Raji (cell line): ENCODE data around the gene PLXNA4.

Experiments
- POLR2A ChIP-seq: IDR thresholded peaks from 2 replicates; pipeline ENCODE4 v1.6.1; 2011; ENCODE audit warnings: low read depth, low read length, control low read depth; ENCODE audit not compliant: insufficient read depth

PLXNA4 gene

DNA sequence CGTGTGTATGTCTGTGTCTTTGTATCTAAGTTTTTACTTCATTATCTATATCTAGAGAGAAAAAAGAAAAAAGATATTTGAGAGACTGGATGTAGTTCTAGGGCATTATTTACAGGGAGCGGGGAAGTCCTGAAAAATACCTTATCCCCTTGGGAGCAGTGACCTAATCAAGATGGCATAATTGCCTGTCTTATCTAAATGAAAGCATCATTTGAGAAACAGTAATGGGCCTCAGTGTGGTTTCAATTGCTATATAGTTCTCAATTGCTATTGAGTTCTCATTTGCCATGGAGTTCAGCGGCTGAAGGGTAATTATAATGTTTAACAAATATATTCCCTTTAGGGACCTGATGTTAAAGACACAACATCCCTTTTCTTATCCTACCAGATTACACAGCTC, 216.5 kb downstream of the PLXNA4 start:
- TF ChIP-seq POLR2A = no peak

GRCh38 chr7:132355048-132355447, 221.2 kb downstream of the PLXNA4 start:
- TF ChIP-seq POLR2A = no peak

- TF ChIP-seq POLR2A = no peak
Observed at GRCh38 chr7:132354527-132354926, 221.7 kb downstream of the PLXNA4 start.

GRCh38 chr7:132353936-132354335, 222.3 kb downstream of the PLXNA4 start:
- TF ChIP-seq POLR2A = no peak

- TF ChIP-seq POLR2A = no peak
Observed at GRCh38 chr7:132352800-132353199, 223.5 kb downstream of the PLXNA4 start.

- TF ChIP-seq POLR2A = no peak
Observed at GRCh38 chr7:132351954-132352499, 224.2 kb downstream of the PLXNA4 start.

GRCh38 chr7:132350741-132351140, 225.5 kb downstream of the PLXNA4 start:
- TF ChIP-seq POLR2A = no peak

DNA sequence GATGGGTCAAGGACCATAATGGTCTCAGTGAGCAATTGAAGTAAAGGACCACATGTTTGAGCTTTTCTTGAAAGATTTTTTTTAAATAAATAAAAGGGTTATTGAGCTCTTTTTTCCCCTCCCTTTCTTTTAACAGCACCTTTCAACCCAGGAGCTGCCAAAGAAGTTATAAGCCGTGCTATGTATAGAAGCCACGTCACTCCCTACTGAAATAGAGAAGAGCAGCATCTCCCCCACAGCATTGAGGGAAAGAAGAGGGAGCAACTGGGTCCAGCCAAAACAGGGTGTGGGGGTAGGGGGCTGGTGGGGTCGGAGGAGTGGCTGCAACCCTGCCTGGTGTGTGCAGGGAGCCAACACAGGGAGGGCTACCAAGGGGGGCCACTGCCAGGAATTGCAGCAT, 227.2 kb downstream of the PLXNA4 start:
- TF ChIP-seq POLR2A = no peak

DNA sequence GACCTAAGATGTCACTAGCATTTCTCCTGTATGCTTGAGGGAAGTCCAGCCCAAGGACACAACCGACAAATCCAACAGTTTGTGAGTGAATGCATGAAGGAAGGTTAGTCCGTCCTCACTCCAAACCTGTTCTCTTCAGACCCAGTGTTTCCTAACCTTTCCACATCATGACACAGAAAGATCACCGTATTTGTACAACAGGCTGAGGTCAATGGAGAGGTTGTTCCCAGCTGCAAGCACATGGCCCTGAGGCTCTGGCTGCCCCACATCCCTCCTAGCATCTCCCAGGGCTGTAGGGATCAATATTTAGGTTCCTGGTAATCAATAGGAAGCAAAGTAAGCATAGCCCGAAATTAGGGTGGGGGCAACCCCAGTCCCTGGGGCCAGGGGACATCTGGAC, 227.9 kb downstream of the PLXNA4 start:
- TF ChIP-seq POLR2A = no peak

DNA sequence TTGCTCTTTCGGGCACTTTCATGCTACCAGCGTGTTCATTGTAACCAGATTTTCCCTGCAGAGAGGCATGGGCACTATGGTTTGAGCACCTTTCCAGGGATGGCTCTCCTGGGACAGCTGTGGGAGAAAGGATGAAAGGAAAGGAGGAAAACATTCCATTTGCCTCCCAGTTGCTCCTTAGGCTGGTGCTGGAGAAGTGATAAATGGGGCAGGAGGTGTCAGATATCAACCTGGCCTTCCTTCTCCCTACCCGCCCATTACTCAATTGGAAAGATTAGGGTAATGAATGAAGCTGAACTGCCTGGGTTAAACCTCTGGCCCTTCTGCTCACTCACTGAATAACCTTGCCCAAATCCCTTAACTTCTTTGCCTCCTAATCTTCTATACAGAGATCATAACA, 228.4 kb downstream of the PLXNA4 start:
- no peak for TF ChIP-seq POLR2A

GRCh38 chr7:132347123-132347522, 229.1 kb downstream of the PLXNA4 start:
- no peak for TF ChIP-seq POLR2A

- no peak for TF ChIP-seq POLR2A
Observed at GRCh38 chr7:132345543-132346129, 230.6 kb downstream of the PLXNA4 start.

- no peak for TF ChIP-seq POLR2A
Observed at GRCh38 chr7:132345030-132345429, 231.2 kb downstream of the PLXNA4 start.

GRCh38 chr7:132343199-132343598, 233.1 kb downstream of the PLXNA4 start:
- TF ChIP-seq POLR2A = no peak

- no peak for TF ChIP-seq POLR2A
Observed at GRCh38 chr7:132337450-132338080, 238.7 kb downstream of the PLXNA4 start.

DNA sequence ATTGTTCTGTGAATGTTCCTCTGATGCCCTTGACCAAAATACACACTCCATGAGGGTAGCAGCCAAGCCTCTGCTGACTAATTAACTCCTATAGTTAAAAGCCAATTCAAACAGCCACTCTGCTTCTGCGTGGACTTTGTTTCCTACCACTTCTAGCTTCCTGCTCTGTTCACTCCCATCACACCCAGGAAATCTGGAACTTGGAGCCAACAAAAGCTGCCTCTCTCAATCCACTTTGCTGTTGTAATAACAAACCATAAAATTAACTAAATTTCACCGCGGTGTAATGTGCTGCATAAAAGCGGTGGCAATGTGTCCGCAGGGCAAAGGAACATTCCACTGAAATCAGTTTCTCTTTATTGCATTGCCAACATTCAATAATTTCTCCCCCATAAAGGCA, 239.5 kb downstream of the PLXNA4 start:
- no peak for TF ChIP-seq POLR2A

- TF ChIP-seq POLR2A = no peak
Observed at GRCh38 chr7:132333301-132333700, 243.0 kb downstream of the PLXNA4 start.

DNA sequence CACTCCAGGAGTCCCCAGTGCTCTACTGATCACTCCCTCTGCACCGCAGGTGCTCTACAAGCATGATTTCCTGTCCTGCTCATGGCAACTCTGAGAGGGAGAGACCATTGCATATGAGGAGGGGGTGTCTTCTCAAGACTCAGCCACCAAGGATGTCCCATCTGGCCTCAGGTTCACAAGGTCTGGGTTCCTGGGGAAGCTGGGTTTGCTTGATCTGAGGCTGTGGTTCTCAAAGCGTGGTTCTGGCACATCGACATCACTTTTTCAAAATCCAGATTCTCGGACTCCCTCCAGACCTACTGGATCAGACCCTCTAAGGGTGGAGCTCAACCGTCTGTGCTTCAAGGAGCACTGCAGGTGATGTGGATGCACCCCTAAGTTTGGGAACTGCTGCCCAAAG, 247.5 kb downstream of the PLXNA4 start:
- no peak for TF ChIP-seq POLR2A
